Liver (tissue), 3 donors: ENCODE results near the gene PSMD14.
"Not testable (repeated sequence)": the region's sequence is repeated elsewhere in the genome, so short reads cannot be mapped to it uniquely, and the experiment has no call there.

Experiments
- CTCF ChIP-seq: fragments of 150-350 bp; IDR thresholded peaks from 2 replicates; pipeline ENCODE4 v1.5.1; 2017; ENCODE audit warnings: improper control_type of control experiment, low read depth, low read length; ENCODE audit not compliant: missing input control
- EGR1 ChIP-seq, 2 donors: IDR thresholded peaks; 2 replicates each; pipeline ENCODE4 v1.6.1; 2016 to 2018; ENCODE audit warnings: antibody characterized with exemption in 2 of 2, low read depth in 2 of 2
- REST ChIP-seq: IDR thresholded peaks from 2 replicates; pipeline ENCODE4 v1.6.1; 2016; ENCODE audit warnings: antibody characterized with exemption, mild to moderate bottlenecking
- donor health status: healthy.
- donor health status: healthy.

GRCh38 chr2:161280906-161281323, 27.3 kb upstream of the PSMD14 start:
- TF ChIP-seq EGR1 (IDR thresholded peaks at IDR 0.05; ENCODE audit: low read depth in 2 of 2); REST; CTCF: not testable (repeated sequence)
